GM12878 (cell line): ENCODE data around the gene PDZRN4. TPM values are rescaled to one million over a fixed set of nuclear protein-coding genes. Genes with fewer than 3 reads are reported as not detected.

ENCODE experiments used
- CBFB ChIP-seq: IDR thresholded peaks from 2 replicates; pipeline ENCODE4 v1.6.1; 2016; ENCODE audit warnings: antibody characterized with exemption, low read depth
- EGR1 ChIP-seq, 2 experiments: IDR thresholded peaks; 1 replicate in 1 of 2; 2 replicates in 1 of 2; pipeline ENCODE4 v1.6.1; 2011 to 2012; ENCODE audit warnings: low read depth in 2 of 2, low read length in 2 of 2, borderline replicate concordance in 1 of 2, mild to moderate bottlenecking in 1 of 2, moderate library complexity in 1 of 2
- MTA2 ChIP-seq: fragments of 450-650 bp; IDR thresholded peaks from 2 replicates; pipeline ENCODE4 v1.6.1; 2016; ENCODE audit warnings: low read depth, mild to moderate bottlenecking, moderate library complexity
- NFYA ChIP-seq: IDR thresholded peaks from 2 replicates; pipeline ENCODE4 v1.6.1; 2011; ENCODE audit warnings: low read depth, mild to moderate bottlenecking, low read length, improper control_type of control experiment, borderline replicate concordance
- PAX5 ChIP-seq: IDR thresholded peaks from 2 replicates; pipeline ENCODE4 v1.6.1; 2011; ENCODE audit warnings: low read depth, low read length, borderline replicate concordance
- SMC3 ChIP-seq: IDR thresholded peaks from 2 replicates; pipeline ENCODE4 v1.6.1; 2011; ENCODE audit warnings: low read length, improper control_type of control experiment, borderline replicate concordance
- SRF ChIP-seq, 2 experiments: IDR thresholded peaks; 2 replicates each; pipeline ENCODE4 v1.6.1; 2011; ENCODE audit warnings: low read depth in 2 of 2, low read length in 2 of 2, mild to moderate bottlenecking in 1 of 2, moderate library complexity in 1 of 2
- ZBTB4 ChIP-seq: fragments of 450-650 bp; formaldehyde crosslinking; IDR thresholded peaks from 2 replicates; pipeline ENCODE4 v1.4.0; 2022; ENCODE audit warnings: mild to moderate bottlenecking, moderate library complexity
- ZNF622 ChIP-seq: fragments of 450-650 bp; IDR thresholded peaks from 2 replicates; pipeline ENCODE4 v1.6.1; 2017; ENCODE audit warnings: mild to moderate bottlenecking, inconsistent platforms
- polyA plus RNA-seq, 11 experiments: library from polyadenylated mRNA; depleted of rRNA in 4 of 11; unstranded in 6 of 11; stranded (reverse) in 5 of 11; fragments of >200 nt; fragmentation: Nextera tagmentation in 4 of 11; fragmentation: Illumina TruSeq in 1 of 11; extraction: Ambion mirVana in 4 of 11; extraction: Trizol in 1 of 11; gene quantifications; 1 replicate in 1 of 11; 2 replicates in 10 of 11; pipeline versions ENCODE4 v1.2.1 to v1.2.3, GENCODE V29; 2011 to 2016; ENCODE audit warnings: inconsistent platforms in 2 of 11, missing spikeins in 2 of 11, low read depth in 1 of 11
- total RNA-seq, 4 experiments: library from RNA; depleted of rRNA in 3 of 4; stranded (reverse); fragments of >200 nt in 3 of 4; fragmentation: Illumina TruSeq in 1 of 4; extraction: Trizol in 1 of 4; gene quantifications; 2 replicates each; pipeline versions ENCODE4 v1.2.1 to v1.2.3, GENCODE V29; 2013 to 2021
- TF ChIP-seq, protein P1 (sequence below): fragments of 450-650 bp; IDR thresholded peaks from 2 replicates; pipeline ENCODE4 v1.6.1; 2017; ENCODE audit warnings: mild to moderate bottlenecking, moderate library complexity

The PDZRN4 gene
- total and polyA plus RNA-seq, 10 of the 15 experiments (the other 5 are each of a cell fraction or from before 2014, with no cell fraction given): 0.03 TPM; not detected in 9

- TF ChIP-seq CBFB (no peak), PAX5 (no peak), ZNF622 (no peak), EGR1 (IDR thresholded peaks at IDR 0.05; ENCODE audit: borderline replicate concordance in 1 of 2, low read depth in 2 of 2, low read length in 2 of 2) (no peak), SMC3 (no peak), MTA2 (no peak), NFYA (no peak), SRF (IDR thresholded peaks at IDR 0.05; ENCODE audit: low read depth in 2 of 2, low read length in 2 of 2) (no peak), ZBTB4 (CRISPR knock-in tag) (no peak)
- TF ChIP-seq, protein P1, sequence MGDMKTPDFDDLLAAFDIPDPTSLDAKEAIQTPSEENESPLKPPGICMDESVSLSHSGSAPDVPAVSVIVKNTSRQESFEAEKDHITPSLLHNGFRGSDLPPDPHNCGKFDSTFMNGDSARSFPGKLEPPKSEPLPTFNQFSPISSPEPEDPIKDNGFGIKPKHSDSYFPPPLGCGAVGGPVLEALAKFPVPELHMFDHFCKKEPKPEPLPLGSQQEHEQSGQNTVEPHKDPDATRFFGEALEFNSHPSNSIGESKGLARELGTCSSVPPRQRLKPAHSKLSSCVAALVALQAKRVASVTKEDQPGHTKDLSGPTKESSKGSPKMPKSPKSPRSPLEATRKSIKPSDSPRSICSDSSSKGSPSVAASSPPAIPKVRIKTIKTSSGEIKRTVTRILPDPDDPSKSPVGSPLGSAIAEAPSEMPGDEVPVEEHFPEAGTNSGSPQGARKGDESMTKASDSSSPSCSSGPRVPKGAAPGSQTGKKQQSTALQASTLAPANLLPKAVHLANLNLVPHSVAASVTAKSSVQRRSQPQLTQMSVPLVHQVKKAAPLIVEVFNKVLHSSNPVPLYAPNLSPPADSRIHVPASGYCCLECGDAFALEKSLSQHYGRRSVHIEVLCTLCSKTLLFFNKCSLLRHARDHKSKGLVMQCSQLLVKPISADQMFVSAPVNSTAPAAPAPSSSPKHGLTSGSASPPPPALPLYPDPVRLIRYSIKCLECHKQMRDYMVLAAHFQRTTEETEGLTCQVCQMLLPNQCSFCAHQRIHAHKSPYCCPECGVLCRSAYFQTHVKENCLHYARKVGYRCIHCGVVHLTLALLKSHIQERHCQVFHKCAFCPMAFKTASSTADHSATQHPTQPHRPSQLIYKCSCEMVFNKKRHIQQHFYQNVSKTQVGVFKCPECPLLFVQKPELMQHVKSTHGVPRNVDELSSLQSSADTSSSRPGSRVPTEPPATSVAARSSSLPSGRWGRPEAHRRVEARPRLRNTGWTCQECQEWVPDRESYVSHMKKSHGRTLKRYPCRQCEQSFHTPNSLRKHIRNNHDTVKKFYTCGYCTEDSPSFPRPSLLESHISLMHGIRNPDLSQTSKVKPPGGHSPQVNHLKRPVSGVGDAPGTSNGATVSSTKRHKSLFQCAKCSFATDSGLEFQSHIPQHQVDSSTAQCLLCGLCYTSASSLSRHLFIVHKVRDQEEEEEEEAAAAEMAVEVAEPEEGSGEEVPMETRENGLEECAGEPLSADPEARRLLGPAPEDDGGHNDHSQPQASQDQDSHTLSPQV: no peak
Observed at GRCh38 chr12:41556176-41556575, 368.1 kb downstream of the PDZRN4 start (continued).
